Nephron progenitor cell (in vitro differentiated cells): ENCODE data around the gene ZNF804A.

Source experiments
- DNase-seq: peaks from one replicate; pipeline ENCODE4 v3.0.0; 2021
- H3K27ac Mint-ChIP-seq: 2 replicates; pipeline ENCODE4 v1.8.0; 2021; ENCODE audit warnings: mild to moderate bottlenecking, moderate library complexity, mixed read lengths
- H3K27me3 Mint-ChIP-seq: 2 replicates; pipeline ENCODE4 v1.8.0; 2021; ENCODE audit warnings: mild to moderate bottlenecking, low read depth, mixed read lengths; ENCODE audit not compliant: poor library complexity
- H3K36me3 Mint-ChIP-seq: 2 replicates; pipeline ENCODE4 v1.8.0; 2021; ENCODE audit warnings: low read depth, mixed read lengths
- H3K4me1 Mint-ChIP-seq: 2 replicates; pipeline ENCODE4 v1.8.0; 2021; ENCODE audit warnings: mixed read lengths
- H3K4me3 Mint-ChIP-seq: 2 replicates; pipeline ENCODE4 v1.8.0; 2021; ENCODE audit warnings: mild to moderate bottlenecking, moderate library complexity, mixed read lengths
- H3K9me3 Mint-ChIP-seq: 2 replicates; pipeline ENCODE4 v1.8.0; 2021; ENCODE audit warnings: mild to moderate bottlenecking, moderate library complexity, mixed read lengths
- CTCF ChIP-seq: fragments of 200-600 bp; sonication (generic); IDR thresholded peaks from 2 replicates; pipeline ENCODE4 v1.5.0; 2021; ENCODE audit warnings: antibody characterized with exemption

ZNF804A gene

GRCh38 chr2:184620367-184620766, 22.0 kb downstream of the ZNF804A start:
- no peaks in the 10 kb centered on the region for H3K9me3 Mint-ChIP-seq
- no peak overlapping the region for H3K4me3 Mint-ChIP-seq
- no peaks in the 10 kb centered on the region for H3K36me3 Mint-ChIP-seq
- no peak overlapping the region for H3K27ac Mint-ChIP-seq
- H3K4me1 Mint-ChIP-seq = no peaks in the 10 kb centered on the region
- no peak for DNase-seq
- H3K27me3 Mint-ChIP-seq = no peaks in the 10 kb centered on the region
- no peak for TF ChIP-seq CTCF

GRCh38 chr2:184624311-184624710, 26.0 kb downstream of the ZNF804A start:
- no peak overlapping the region for H3K4me3 Mint-ChIP-seq
- no peaks in the 10 kb centered on the region for H3K36me3 Mint-ChIP-seq
- H3K27ac Mint-ChIP-seq = no peak overlapping the region
- no peak for TF ChIP-seq CTCF
- DNase-seq = no peak
- H3K4me1 Mint-ChIP-seq = no peaks in the 10 kb centered on the region
- H3K27me3 Mint-ChIP-seq = no peaks in the 10 kb centered on the region
- no peaks in the 10 kb centered on the region for H3K9me3 Mint-ChIP-seq

GRCh38 chr2:184628051-184628450, 29.7 kb downstream of the ZNF804A start:
- Mint-ChIP-seq H3K27ac (no peak overlapping the region), H3K36me3 (no peaks in the 10 kb centered on the region), H3K4me3 (no peak overlapping the region), H3K9me3 (no peaks in the 10 kb centered on the region), H3K27me3 (no peaks in the 10 kb centered on the region), H3K4me1 (peaks cover 5% of the 10 kb centered on the region)
- TF ChIP-seq CTCF = no peak
- no peak for DNase-seq

- Mint-ChIP-seq H3K4me3 (no peak overlapping the region), H3K9me3 (no peaks in the 10 kb centered on the region)
Observed at GRCh38 chr2:184633726-184634125, 35.4 kb downstream of the ZNF804A start.

GRCh38 chr2:184637781-184638180, 39.5 kb downstream of the ZNF804A start:
- H3K27ac Mint-ChIP-seq = no peak overlapping the region
- no peaks in the 10 kb centered on the region for H3K9me3 Mint-ChIP-seq
- no peaks in the 10 kb centered on the region for H3K36me3 Mint-ChIP-seq
- TF ChIP-seq CTCF = no peak
- no peak for DNase-seq
- H3K4me1 Mint-ChIP-seq = peaks cover 6% of the 10 kb centered on the region
- no peaks in the 10 kb centered on the region for H3K27me3 Mint-ChIP-seq
- H3K4me3 Mint-ChIP-seq = no peak overlapping the region

More at GRCh38 chr2:184633726-184634125, 35.4 kb downstream of the ZNF804A start:
- no peaks in the 10 kb centered on the region for H3K27me3 Mint-ChIP-seq
- H3K36me3 Mint-ChIP-seq = no peaks in the 10 kb centered on the region
- no peak overlapping the region for H3K27ac Mint-ChIP-seq
- peaks cover 8% of the 10 kb centered on the region for H3K4me1 Mint-ChIP-seq
- no peak for DNase-seq
- no peak for TF ChIP-seq CTCF

GRCh38 chr2:184644685-184645084, 46.4 kb downstream of the ZNF804A start:
- H3K27ac Mint-ChIP-seq = no peak overlapping the region
- H3K9me3 Mint-ChIP-seq = peaks cover 16% of the 10 kb centered on the region
- TF ChIP-seq CTCF = no peak

More at GRCh38 chr2:184644685-184645084, 46.4 kb downstream of the ZNF804A start:
- no peaks in the 10 kb centered on the region for H3K27me3 Mint-ChIP-seq
- DNase-seq = no peak
- H3K36me3 Mint-ChIP-seq = no peaks in the 10 kb centered on the region
- H3K4me1 Mint-ChIP-seq = no peaks in the 10 kb centered on the region
- no peak overlapping the region for H3K4me3 Mint-ChIP-seq
